C4-2B (cell line): ENCODE measurements around the gene ZBTB20.

Experiments used
- ZFX ChIP-seq: fragments of 450-650 bp; IDR thresholded peaks from 2 replicates; pipeline ENCODE4 v1.6.1; 2017
- TF ChIP-seq, protein P1 (sequence below): fragments of 450-650 bp; conservative IDR thresholded peaks from 2 replicates; pipeline ENCODE4 v1.5.1; 2017; ENCODE audit warnings: mild to moderate bottlenecking

DNA sequence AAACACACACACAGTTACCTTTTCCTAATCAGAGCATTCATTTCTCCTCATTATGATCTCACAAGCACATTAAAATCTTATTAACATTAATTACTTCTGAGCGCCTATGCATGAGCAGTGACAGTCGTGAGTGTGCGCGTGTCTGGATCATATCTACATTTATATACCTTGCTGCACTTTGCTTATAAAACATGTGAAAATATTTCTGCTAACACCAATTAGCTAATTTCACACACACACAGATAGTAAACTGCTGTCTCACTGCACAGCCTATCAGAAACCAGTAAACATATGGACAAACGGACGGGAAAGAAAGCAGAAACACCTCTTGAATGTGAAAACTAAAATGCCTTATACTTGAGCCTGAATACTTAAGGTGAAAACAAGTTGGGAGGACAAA lies 64.8 kb downstream of the ZBTB20 start:
- TF ChIP-seq, protein P1, sequence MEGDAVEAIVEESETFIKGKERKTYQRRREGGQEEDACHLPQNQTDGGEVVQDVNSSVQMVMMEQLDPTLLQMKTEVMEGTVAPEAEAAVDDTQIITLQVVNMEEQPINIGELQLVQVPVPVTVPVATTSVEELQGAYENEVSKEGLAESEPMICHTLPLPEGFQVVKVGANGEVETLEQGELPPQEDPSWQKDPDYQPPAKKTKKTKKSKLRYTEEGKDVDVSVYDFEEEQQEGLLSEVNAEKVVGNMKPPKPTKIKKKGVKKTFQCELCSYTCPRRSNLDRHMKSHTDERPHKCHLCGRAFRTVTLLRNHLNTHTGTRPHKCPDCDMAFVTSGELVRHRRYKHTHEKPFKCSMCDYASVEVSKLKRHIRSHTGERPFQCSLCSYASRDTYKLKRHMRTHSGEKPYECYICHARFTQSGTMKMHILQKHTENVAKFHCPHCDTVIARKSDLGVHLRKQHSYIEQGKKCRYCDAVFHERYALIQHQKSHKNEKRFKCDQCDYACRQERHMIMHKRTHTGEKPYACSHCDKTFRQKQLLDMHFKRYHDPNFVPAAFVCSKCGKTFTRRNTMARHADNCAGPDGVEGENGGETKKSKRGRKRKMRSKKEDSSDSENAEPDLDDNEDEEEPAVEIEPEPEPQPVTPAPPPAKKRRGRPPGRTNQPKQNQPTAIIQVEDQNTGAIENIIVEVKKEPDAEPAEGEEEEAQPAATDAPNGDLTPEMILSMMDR, result no peak
- TF ChIP-seq ZFX, result no peak
